Fibroblast of pulmonary artery (primary cell): ENCODE data around the gene TTLL5.

Experiments
- DNase-seq: peaks from one replicate; pipeline ENCODE4 v3.0.0-alpha.2; 2010; ENCODE audit warnings: low read depth
- H3K4me3 ChIP-seq: replicated peaks from 2 replicates; pipeline ENCODE4 v1.5.1; 2011; ENCODE audit warnings: low read depth, mild to moderate bottlenecking, control low read depth, low read length, moderate library complexity
- TF ChIP-seq, protein P1 (sequence below): IDR thresholded peaks from 2 replicates; pipeline ENCODE4 v1.5.1; 2011; ENCODE audit warnings: mild to moderate bottlenecking, control low read depth, low read length, inconsistent platforms; ENCODE audit errors: missing control alignments

The TTLL5 gene

DNA sequence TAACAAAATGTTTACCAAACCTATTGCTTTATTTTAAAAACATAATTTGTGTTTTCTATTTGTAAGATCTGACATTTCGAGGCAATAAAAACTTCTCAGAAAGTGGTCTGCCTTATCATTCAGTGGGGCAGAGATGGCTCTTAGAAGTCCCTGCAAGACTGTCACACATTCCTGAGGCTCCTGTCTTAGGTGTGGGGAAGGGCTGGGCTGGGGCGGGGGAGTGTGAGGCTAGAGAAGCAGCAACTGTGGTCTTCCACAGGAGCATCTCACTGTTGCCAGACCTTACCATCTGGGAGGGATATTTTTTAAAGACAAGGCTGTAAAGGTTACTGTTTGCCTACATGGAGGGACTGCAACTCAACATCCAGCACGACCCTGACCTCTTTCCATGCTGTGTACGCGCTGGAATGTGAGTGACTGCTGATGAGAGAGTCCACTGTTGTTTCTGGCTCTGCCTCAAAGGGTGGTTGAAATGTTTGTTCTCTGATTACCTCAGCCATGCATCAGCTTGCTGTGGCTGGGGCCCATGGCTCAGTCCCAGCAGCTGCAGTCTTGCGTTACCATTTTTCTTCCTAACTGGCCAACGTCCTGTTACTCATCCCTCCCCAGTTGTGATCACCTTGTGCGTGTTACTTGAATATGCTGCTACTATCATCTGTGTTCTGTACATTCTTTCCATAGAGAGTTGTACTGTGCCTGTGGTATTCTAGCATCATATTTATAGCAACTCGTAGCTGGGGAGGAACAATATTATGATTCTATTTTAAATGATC lies 12.8 kb upstream of the TTLL5 start:
- peak; percentile 95 for DNase-seq
- H3K4me3 ChIP-seq, result no peak overlapping the region
- TF ChIP-seq, protein P1, sequence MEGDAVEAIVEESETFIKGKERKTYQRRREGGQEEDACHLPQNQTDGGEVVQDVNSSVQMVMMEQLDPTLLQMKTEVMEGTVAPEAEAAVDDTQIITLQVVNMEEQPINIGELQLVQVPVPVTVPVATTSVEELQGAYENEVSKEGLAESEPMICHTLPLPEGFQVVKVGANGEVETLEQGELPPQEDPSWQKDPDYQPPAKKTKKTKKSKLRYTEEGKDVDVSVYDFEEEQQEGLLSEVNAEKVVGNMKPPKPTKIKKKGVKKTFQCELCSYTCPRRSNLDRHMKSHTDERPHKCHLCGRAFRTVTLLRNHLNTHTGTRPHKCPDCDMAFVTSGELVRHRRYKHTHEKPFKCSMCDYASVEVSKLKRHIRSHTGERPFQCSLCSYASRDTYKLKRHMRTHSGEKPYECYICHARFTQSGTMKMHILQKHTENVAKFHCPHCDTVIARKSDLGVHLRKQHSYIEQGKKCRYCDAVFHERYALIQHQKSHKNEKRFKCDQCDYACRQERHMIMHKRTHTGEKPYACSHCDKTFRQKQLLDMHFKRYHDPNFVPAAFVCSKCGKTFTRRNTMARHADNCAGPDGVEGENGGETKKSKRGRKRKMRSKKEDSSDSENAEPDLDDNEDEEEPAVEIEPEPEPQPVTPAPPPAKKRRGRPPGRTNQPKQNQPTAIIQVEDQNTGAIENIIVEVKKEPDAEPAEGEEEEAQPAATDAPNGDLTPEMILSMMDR, result no peak

DNA sequence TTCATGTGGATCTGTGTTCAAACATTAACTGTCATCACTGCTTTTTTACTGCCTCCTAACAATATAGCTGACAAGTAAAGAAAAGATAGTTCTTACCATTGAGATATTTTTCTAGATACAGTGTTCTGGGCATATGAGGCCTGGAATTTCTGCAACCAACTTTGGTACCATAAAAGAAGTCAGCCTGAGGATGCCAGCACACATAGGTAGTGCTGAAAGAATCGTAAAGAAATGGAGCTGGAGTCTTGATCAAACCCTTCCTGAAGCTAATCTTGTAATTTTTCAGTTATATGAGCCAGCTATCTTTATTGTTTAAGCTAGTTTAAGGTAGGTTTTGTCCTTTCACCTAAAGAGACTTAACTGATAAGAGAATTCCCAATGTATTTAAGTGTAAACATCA lies 11.7 kb upstream of the TTLL5 start:
- no peak for DNase-seq
- TF ChIP-seq, protein P1, result no peak
- H3K4me3 ChIP-seq, result no peak overlapping the region

DNA sequence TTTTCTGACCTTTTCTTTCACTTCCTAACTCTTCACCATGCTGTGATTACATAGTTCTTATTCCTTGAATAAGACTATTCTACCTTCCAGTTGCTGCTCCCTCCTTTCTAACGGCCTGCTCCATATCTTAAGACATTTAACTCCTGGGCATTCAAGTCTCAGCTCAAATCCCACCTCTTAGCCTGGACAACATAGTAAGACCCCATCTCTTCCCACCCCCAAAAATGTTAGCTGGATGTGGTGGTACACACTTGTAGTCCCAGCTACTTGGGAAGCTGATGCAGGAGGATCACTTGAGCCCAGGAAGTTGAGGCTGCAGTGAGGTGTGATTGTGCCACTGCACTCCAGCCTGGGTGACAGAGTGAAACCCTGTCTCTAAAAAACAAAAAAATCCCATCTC lies 11.3 kb upstream of the TTLL5 start:
- TF ChIP-seq, protein P1, result no peak
- no peak overlapping the region for H3K4me3 ChIP-seq
- DNase-seq, result no peak

DNA sequence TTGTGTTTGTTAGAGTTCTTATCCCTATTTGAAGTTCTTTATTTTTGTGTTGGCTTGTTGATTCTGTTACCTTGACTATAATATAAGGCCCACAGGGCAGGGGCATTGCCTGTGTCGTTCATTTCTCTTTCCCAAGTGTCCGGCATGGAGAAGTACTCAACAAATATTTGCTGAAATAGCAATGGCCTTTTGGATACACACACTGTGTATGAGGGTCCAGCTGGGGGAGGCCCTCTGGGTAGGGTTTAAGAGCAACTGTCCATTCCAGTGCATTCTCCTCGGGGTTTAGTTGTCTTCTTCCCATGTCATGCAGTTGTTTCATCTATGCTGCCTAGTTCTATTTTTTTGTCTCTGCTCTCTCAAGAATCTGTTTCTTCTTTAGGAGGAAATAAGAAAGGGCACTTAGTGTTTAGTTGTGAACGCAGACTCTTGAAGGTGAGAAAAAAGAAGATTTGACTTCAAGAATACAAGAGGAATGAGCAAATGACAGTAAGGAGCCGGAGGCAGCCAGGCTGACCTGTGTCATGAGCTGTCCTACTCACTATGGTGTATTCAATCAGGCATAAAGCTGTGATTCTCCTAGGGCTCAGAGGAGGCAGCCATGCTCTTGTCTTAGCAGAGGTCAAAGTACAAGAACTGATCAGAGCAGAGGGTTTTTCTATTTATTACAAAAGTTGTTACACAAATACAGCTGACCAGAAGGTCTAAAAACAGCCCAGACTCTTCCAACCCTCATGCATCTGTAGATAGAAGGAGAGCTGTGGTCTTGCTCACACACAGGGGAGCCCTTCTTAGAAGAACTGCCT lies 10.6 kb upstream of the TTLL5 start:
- TF ChIP-seq, protein P1, result no peak
- no peak for DNase-seq
- H3K4me3 ChIP-seq, result no peak overlapping the region

DNA sequence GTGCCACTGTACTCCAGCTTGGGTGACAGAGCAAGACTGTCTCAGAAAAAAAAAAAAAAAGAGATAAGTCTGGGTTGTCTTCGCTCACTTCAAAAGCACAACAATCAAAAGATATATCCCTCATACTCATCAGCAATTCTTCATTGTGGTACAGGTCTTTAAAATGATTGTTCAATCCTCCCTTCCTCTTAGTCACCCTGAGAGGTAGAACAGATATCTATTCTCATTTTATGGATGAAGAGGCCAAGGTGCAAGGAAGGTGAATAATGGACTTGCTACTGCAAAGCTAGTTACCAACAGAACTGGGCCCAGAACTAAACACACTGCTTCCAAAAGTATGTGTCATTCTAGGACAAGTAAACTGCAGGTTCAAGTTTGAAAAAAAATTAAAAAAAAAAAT lies 7.5 kb upstream of the TTLL5 start:
- no peak for DNase-seq
- TF ChIP-seq, protein P1, result no peak
- H3K4me3 ChIP-seq, result no peak overlapping the region

DNA sequence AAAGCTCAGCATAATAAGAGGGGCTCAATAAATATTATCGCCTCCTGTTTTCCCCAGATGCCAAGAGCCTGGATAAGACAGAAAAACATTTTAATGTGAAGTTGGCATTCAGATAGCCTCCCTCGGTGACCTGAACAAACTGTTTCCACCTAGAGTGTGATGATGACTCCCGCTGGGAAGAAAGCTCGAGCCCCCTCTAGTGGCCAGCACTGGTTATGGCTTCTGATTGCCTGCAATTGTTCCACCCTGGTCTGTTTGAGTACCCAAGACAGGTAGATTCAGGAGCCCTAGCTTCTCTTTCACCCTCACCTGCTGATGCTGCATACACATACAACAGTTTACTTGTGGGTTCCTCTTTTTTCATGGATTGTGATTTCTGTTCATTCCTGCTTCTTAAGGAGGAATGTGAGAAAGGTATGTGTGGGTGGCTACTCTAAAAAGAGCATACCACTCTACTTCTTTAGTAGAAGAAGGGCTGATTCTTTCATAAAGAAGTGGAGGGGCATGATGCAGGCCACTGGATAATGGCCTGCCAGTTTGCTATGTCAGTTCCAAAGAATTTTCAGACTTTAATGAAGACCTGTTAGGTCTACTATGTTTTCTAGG lies 6.8 kb upstream of the TTLL5 start:
- DNase-seq, result peak; percentile 77
- H3K4me3 ChIP-seq, result no peak overlapping the region
- TF ChIP-seq, protein P1, result peak; percentile 99
